RCC 7860 (cell line): ENCODE measurements around the gene FXR2.
"Not testable (repeated sequence)": the region's sequence is repeated elsewhere in the genome, so short reads cannot be mapped to it uniquely, and the experiment has no call there.

Experiments used
- DNase-seq: peaks from one replicate; pipeline ENCODE4 v3.0.0-alpha.2; 2015; ENCODE audit warnings: low spot score
- FAIRE-seq: peaks from 2 replicates; lab custom pipeline; 2012; peaks lifted over from hg19 to GRCh38; lab: Jason Lieb, UNC

Gene FXR2

GRCh38 chr17:7614425-7615264, at the start of gene FXR2:
Gene FXR2, minus strand, starts transcription at chr17:7614897. Its CDS starts 365 bp downstream, at chr17:7614532.
- peak; percentile 97 for DNase-seq
- peak; percentile 88 for FAIRE-seq

- DNase-seq (no peak), FAIRE-seq (no peak)
Observed at GRCh38 chr17:7656958-7657609, 42.4 kb upstream of the FXR2 start.

- no peak for DNase-seq
- FAIRE-seq = no peak
Observed at GRCh38 chr17:7655541-7655840, 40.8 kb upstream of the FXR2 start.

GRCh38 chr17:7654832-7655540, 40.3 kb upstream of the FXR2 start:
- DNase-seq (no peak), FAIRE-seq (no peak)

- FAIRE-seq (no peak), DNase-seq (no peak)
Observed at GRCh38 chr17:7652388-7653356, 38.0 kb upstream of the FXR2 start.

- no peak for FAIRE-seq
Observed at GRCh38 chr17:7651665-7652387, 37.1 kb upstream of the FXR2 start.

GRCh38 chr17:7651097-7651664, 36.5 kb upstream of the FXR2 start:
- DNase-seq (no peak), FAIRE-seq (no peak)

More at GRCh38 chr17:7651665-7652387, 37.1 kb upstream of the FXR2 start:
- DNase-seq = no peak

GRCh38 chr17:7650509-7651096, 35.9 kb upstream of the FXR2 start, which contains the start of gene ATP1B2:
Gene ATP1B2, plus strand, starts transcription at chr17:7650926. Its CDS starts 593 bp downstream, at chr17:7651519.
- FAIRE-seq (no peak), DNase-seq (no peak)

- FAIRE-seq (no peak), DNase-seq (no peak)
Observed at GRCh38 chr17:7647018-7647417, 32.3 kb upstream of the FXR2 start.

GRCh38 chr17:7646457-7646856, 31.8 kb upstream of the FXR2 start:
- DNase-seq = no peak
- no peak for FAIRE-seq

- DNase-seq (no peak), FAIRE-seq (no peak)
Observed at GRCh38 chr17:7644775-7645174, 30.1 kb upstream of the FXR2 start.

GRCh38 chr17:7641635-7642034, 26.9 kb upstream of the FXR2 start:
- DNase-seq, FAIRE-seq: not testable (repeated sequence)

- FAIRE-seq (no peak), DNase-seq (no peak)
Observed at GRCh38 chr17:7640783-7641182, 26.1 kb upstream of the FXR2 start.

GRCh38 chr17:7636163-7636562, 21.5 kb upstream of the FXR2 start:
- DNase-seq (no peak), FAIRE-seq (no peak)

GRCh38 chr17:7634384-7634783, 19.7 kb upstream of the FXR2 start:
- DNase-seq (peak; percentile 4), FAIRE-seq (no peak)

GRCh38 chr17:7633093-7633492, 18.4 kb upstream of the FXR2 start:
- no peak for FAIRE-seq
- no peak for DNase-seq

- no peak for FAIRE-seq
Observed at GRCh38 chr17:7632492-7632894, 17.8 kb upstream of the FXR2 start.

GRCh38 chr17:7631398-7632380, 17.0 kb upstream of the FXR2 start:
- no peak for DNase-seq
- FAIRE-seq = no peak

More at GRCh38 chr17:7632492-7632894, 17.8 kb upstream of the FXR2 start:
- no peak for DNase-seq
